ENCODE measurements around the gene MUC20.
"Not testable (repeated sequence)": the region's sequence is repeated elsewhere in the genome, so short reads cannot be mapped to it uniquely, and the experiment has no call there.

- TF ChIP-seq CTCF, EZH2, EZH2phosphoT487 (IDR thresholded peaks at IDR 0.05): not testable (repeated sequence)
These were observed 40.1 kb upstream of the MUC20 start for GRCh38 chr3:195680690-195681089.
